ENCODE data around the gene TRABD. TPM values are rescaled to one million over a fixed set of nuclear protein-coding genes. Genes with fewer than 3 reads are reported as not detected.
A peak's percentile ranks its signal among the peaks of the same experiment; 100 is the strongest.

The TRABD gene
- total RNA-seq, 1 experiment from 2014 or later: 57.3 TPM

- Mint-ChIP-seq H3K27ac (ENCODE audit: unreplicated experiment) (peak overlapping the region; percentile 28), H3K27me3 (ENCODE audit: unreplicated experiment) (no peaks in the 10 kb centered on the region)
Measured at GRCh38 chr22:50186181-50186714, 535 bp downstream of the TRABD start.

GRCh38 chr22:50186761-50187523, 1.2 kb downstream of the TRABD start:
- H3K27ac Mint-ChIP-seq (ENCODE audit: unreplicated experiment): peak overlapping the region; percentile 28
- H3K27me3 Mint-ChIP-seq (ENCODE audit: unreplicated experiment): no peaks in the 10 kb centered on the region
- BruUV-seq (replicated peaks): no TSS peak
- no peak for TF ChIP-seq CTCF (IDR thresholded peaks at IDR 0.05; ENCODE audit: unreplicated experiment)
- DNase-seq: no peak
- CTCF ChIA-PET: interaction anchor here (0.5 to 1.2 kb wide), 3 partner anchors 38 to 179 kb away, joined by 3 read pairs; no protein-coding TSS in a partner anchor
- peaks cover 42% of the 10 kb centered on the region for H3K36me3 Mint-ChIP-seq (ENCODE audit: insufficient read depth, unreplicated experiment)
- intact Hi-C loops (cut with micrococcal nuclease; ENCODE audit: unreplicated experiment): no loop called here
- H3K4me1 Mint-ChIP-seq (ENCODE audit: low read depth, unreplicated experiment): peaks cover 14% of the 10 kb centered on the region
- H3K9me3 Mint-ChIP-seq (ENCODE audit: low read depth, unreplicated experiment): no peaks in the 10 kb centered on the region
- H3K4me3 Mint-ChIP-seq (ENCODE audit: low read depth, unreplicated experiment): peak overlapping the region; percentile 82

More at GRCh38 chr22:50186181-50186714, 535 bp downstream of the TRABD start:
- CTCF ChIA-PET: interaction anchor here (1.2 kb wide), 1 partner anchor 37 kb away, joined by 3 read pairs; no protein-coding TSS in a partner anchor
- no peak for DNase-seq
- Mint-ChIP-seq H3K4me1 (ENCODE audit: low read depth, unreplicated experiment) (peaks cover 14% of the 10 kb centered on the region), H3K4me3 (ENCODE audit: low read depth, unreplicated experiment) (peak overlapping the region; percentile 82), H3K9me3 (ENCODE audit: low read depth, unreplicated experiment) (no peaks in the 10 kb centered on the region), H3K36me3 (ENCODE audit: insufficient read depth, unreplicated experiment) (peaks cover 42% of the 10 kb centered on the region)
- TF ChIP-seq CTCF (IDR thresholded peaks at IDR 0.05; ENCODE audit: unreplicated experiment): no peak
- intact Hi-C loops (cut with micrococcal nuclease; ENCODE audit: unreplicated experiment): no loop called here
- no TSS peak for BruUV-seq (replicated peaks)

GRCh38 chr22:50188356-50188755, 2.6 kb downstream of the TRABD start:
- intact Hi-C loops (cut with micrococcal nuclease; ENCODE audit: unreplicated experiment): no loop called here
- no peak for DNase-seq
- Mint-ChIP-seq H3K27me3 (ENCODE audit: unreplicated experiment) (no peaks in the 10 kb centered on the region), H3K4me1 (ENCODE audit: low read depth, unreplicated experiment) (peaks cover 14% of the 10 kb centered on the region), H3K4me3 (ENCODE audit: low read depth, unreplicated experiment) (no peak overlapping the region), H3K27ac (ENCODE audit: unreplicated experiment) (no peak overlapping the region), H3K36me3 (ENCODE audit: insufficient read depth, unreplicated experiment) (peaks cover 36% of the 10 kb centered on the region), H3K9me3 (ENCODE audit: low read depth, unreplicated experiment) (no peaks in the 10 kb centered on the region)
- BruUV-seq (replicated peaks): no TSS peak
- no peak for TF ChIP-seq CTCF (IDR thresholded peaks at IDR 0.05; ENCODE audit: unreplicated experiment)
- CTCF ChIA-PET: no interaction called here

- Mint-ChIP-seq H3K9me3 (ENCODE audit: low read depth, unreplicated experiment) (no peaks in the 10 kb centered on the region), H3K36me3 (ENCODE audit: insufficient read depth, unreplicated experiment) (peaks cover 40% of the 10 kb centered on the region), H3K27me3 (ENCODE audit: unreplicated experiment) (no peaks in the 10 kb centered on the region), H3K27ac (ENCODE audit: unreplicated experiment) (peak overlapping the region; percentile 85), H3K4me1 (ENCODE audit: low read depth, unreplicated experiment) (peaks cover 14% of the 10 kb centered on the region), H3K4me3 (ENCODE audit: low read depth, unreplicated experiment) (peak overlapping the region; percentile 71)
- no peak for TF ChIP-seq CTCF (IDR thresholded peaks at IDR 0.05; ENCODE audit: unreplicated experiment)
- no TSS peak for BruUV-seq (replicated peaks)
- intact Hi-C loops (cut with micrococcal nuclease; ENCODE audit: unreplicated experiment): no loop called here
- DNase-seq: no peak
- CTCF ChIA-PET: interaction anchor here (0.6 to 1.4 kb wide), 3 partner anchors 31 to 249 kb away, joined by 4 read pairs; no protein-coding TSS in a partner anchor
Measured at GRCh38 chr22:50189184-50189848, 3.6 kb downstream of the TRABD start.

Data from Calu3 (cell line).